ENCODE data around the gene TEX22.

- TF ChIP-seq TOX (CRISPR knock-in tag; IDR thresholded peaks at IDR 0.05; ENCODE audit: borderline replicate concordance) (no peak), PATZ1 (CRISPR knock-in tag; IDR thresholded peaks at IDR 0.05; ENCODE audit: borderline replicate concordance) (no peak)
Observed at GRCh38 chr14:105353136-105353535, 45.2 kb upstream of the TEX22 start.
